Measurements from ENCODE around the gene IFFO2. TPM values are rescaled to one million over a fixed set of nuclear protein-coding genes. Genes with fewer than 3 reads are reported as not detected.

IFFO2 gene
- total RNA-seq, 4 donors from 2014 or later = 25.8 to 88.8 (median 52.7) TPM

GRCh38 chr1:18973446-18973955 is 17.0 kb upstream of the IFFO2 start:
- TF ChIP-seq CTCF (IDR thresholded peaks at IDR 0.05) (no peak), POLR2A (IDR thresholded peaks at IDR 0.05) (no peak)
- no peak for DNase-seq
- H3K27ac ChIP-seq = no peak overlapping the region
- no peaks in the 10 kb centered on the region for H3K36me3 ChIP-seq
- H3K4me1 ChIP-seq = peaks cover 0 to 10% (median 0%) of the 10 kb centered on the region in 3 donors
- 77 to 87% methylated on average over 7 of the region's 7 CpGs for WGBS, 2 donors
- intact Hi-C loops (cut with DNase I) = no loop called here
- H3K9me3 ChIP-seq = no peaks in the 10 kb centered on the region
- H3K27me3 ChIP-seq = no peaks in the 10 kb centered on the region
- no peak overlapping the region for H3K4me3 ChIP-seq

GRCh38 chr1:18972991-18973390 is 16.5 kb upstream of the IFFO2 start:
- intact Hi-C loops (cut with DNase I) = no loop called here
- 71% methylated on average over 7 of the region's 7 CpGs for WGBS, 2 donors
- no peaks in the 10 kb centered on the region for H3K27me3 ChIP-seq
- no peak overlapping the region for H3K27ac ChIP-seq
- no peak overlapping the region for H3K4me3 ChIP-seq
- no peak for DNase-seq
- no peak for TF ChIP-seq POLR2A (IDR thresholded peaks at IDR 0.05)
- no peak for TF ChIP-seq CTCF (IDR thresholded peaks at IDR 0.05)
- no peaks in the 10 kb centered on the region for H3K36me3 ChIP-seq
- peaks cover 0 to 10% (median 0%) of the 10 kb centered on the region in 3 donors for H3K4me1 ChIP-seq
- no peaks in the 10 kb centered on the region for H3K9me3 ChIP-seq

GRCh38 chr1:18972531-18972930 is 16.1 kb upstream of the IFFO2 start:
- Histone ChIP-seq H3K4me1 (peaks cover 0 to 10% (median 0%) of the 10 kb centered on the region in 3 donors), H3K36me3 (no peaks in the 10 kb centered on the region), H3K9me3 (no peaks in the 10 kb centered on the region), H3K27me3 (no peaks in the 10 kb centered on the region), H3K27ac (no peak overlapping the region), H3K4me3 (no peak overlapping the region)
- intact Hi-C loops (cut with DNase I) = no loop called here
- TF ChIP-seq CTCF (IDR thresholded peaks at IDR 0.05) (peak in 5 of 6 experiments; percentile 22 to 50 (median 43)), POLR2A (IDR thresholded peaks at IDR 0.05) (no peak)
- 10 to 15% methylated on average over 2 of the region's 2 CpGs for WGBS, 2 donors
- DNase-seq = no peak

- no peak for DNase-seq
- no peak overlapping the region for H3K27ac ChIP-seq
- H3K36me3 ChIP-seq = no peaks in the 10 kb centered on the region
- 14 to 35% methylated on average over 4 of the region's 4 CpGs for WGBS, 2 donors
- intact Hi-C loops (cut with DNase I) = no loop called here
- no peak overlapping the region for H3K4me3 ChIP-seq
- H3K9me3 ChIP-seq = no peaks in the 10 kb centered on the region
- H3K4me1 ChIP-seq = peaks cover 0 to 12% (median 0%) of the 10 kb centered on the region in 3 donors
- no peaks in the 10 kb centered on the region for H3K27me3 ChIP-seq
- TF ChIP-seq CTCF (IDR thresholded peaks at IDR 0.05) = no peak
- no peak for TF ChIP-seq POLR2A (IDR thresholded peaks at IDR 0.05)
Measured at GRCh38 chr1:18970762-18971161, 14.3 kb upstream of the IFFO2 start.

- Histone ChIP-seq H3K4me1 (peaks cover 0 to 16% (median 3%) of the 10 kb centered on the region in 3 donors), H3K36me3 (no peaks in the 10 kb centered on the region), H3K4me3 (no peak overlapping the region), H3K27me3 (no peaks in the 10 kb centered on the region), H3K9me3 (no peaks in the 10 kb centered on the region), H3K27ac (no peak overlapping the region)
- intact Hi-C loops (cut with DNase I) = no loop called here
- 60 to 75% methylated on average over 7 of the region's 7 CpGs for WGBS, 2 donors
- no peak for DNase-seq
- TF ChIP-seq CTCF (IDR thresholded peaks at IDR 0.05) = no peak
- TF ChIP-seq POLR2A (IDR thresholded peaks at IDR 0.05) = no peak
Measured at GRCh38 chr1:18970358-18970757, 13.9 kb upstream of the IFFO2 start.

Measured in esophagus squamous epithelium (tissue), 5 donors.